GM18517 (cell line): ENCODE data around the gene BNC2.
A peak's percentile ranks its signal among the peaks of the same experiment; 100 is the strongest.
"Not testable (repeated sequence)": the region's sequence is repeated elsewhere in the genome, so short reads cannot be mapped to it uniquely, and the experiment has no call there.

Experiments
- ATAC-seq: cut with Tn5 transposase; IDR thresholded peaks from one replicate; pipeline ENCODE4 v1.9.1; 2021; ENCODE audit warnings: mild to moderate bottlenecking, moderate library complexity; ENCODE audit not compliant: unreplicated experiment

Gene BNC2

DNA sequence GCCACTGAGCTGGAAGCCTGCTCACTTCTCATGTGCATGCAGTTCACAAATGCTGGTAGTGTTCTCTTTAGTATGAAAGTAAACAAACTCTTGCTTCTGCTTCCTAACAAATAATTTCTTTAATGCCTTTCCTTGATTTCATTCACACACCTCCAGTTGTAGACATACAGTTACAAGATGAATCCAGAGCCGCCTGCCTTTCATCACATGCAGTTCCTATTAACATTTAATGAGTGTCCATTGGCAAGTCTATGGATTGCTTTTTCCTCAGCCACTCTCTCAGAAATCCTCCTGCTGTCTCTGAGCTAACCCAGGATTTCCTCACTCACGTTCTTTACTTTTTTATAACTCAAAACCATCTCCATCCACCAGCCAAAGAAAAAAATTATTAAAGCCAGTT, 408.6 kb downstream of the BNC2 start:
- no peak for ATAC-seq

DNA sequence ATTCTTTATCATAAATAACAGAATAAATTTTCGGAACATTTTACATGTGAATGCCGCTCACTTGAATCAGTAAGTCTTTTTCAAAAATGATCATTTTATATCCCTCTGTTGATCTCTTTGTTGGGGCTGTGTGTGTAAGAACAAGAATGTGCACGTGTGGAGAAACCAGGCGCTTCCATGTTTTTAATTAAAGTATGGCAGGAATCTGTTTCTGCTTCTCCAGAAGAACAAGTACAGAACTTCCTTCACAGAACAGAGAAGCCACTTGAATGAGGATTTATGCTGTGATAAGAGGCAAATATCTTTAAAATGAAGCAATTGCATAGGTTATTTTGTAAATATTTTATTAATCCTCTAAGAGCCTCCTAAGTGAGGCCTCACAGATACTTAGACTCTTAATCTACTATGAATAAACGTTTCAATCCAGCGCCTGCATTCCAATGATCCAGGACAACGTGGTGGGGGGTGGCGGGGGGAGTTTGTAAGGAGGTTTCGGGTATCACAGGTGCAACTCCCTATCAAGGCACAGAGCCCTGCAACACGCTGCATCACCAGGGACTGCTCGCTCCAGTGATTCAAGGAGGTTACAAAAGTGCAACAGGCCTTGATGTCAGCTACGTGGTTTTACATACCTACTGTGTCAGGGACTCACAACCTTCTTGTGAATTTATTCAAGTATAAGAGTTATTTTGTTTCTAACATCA, 409.2 kb downstream of the BNC2 start:
- no peak for ATAC-seq

DNA sequence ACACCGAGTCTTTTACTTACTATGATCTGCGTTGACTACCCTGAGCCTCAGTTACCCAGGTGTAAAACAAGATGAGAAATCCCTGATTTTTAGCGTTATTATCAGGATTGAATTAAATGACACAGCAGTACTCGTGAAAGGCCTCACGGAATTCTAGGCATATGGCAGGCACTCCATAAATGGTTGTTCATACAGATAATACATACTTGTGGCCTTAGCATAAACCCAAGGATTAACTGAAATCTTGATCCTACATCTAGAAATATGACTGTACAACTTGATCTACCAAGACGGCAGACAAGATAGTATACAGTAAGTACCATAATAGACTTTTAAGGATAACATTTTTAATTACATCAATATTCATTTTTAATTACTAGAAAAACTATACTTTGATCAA, 409.8 kb downstream of the BNC2 start:
- no peak for ATAC-seq

DNA sequence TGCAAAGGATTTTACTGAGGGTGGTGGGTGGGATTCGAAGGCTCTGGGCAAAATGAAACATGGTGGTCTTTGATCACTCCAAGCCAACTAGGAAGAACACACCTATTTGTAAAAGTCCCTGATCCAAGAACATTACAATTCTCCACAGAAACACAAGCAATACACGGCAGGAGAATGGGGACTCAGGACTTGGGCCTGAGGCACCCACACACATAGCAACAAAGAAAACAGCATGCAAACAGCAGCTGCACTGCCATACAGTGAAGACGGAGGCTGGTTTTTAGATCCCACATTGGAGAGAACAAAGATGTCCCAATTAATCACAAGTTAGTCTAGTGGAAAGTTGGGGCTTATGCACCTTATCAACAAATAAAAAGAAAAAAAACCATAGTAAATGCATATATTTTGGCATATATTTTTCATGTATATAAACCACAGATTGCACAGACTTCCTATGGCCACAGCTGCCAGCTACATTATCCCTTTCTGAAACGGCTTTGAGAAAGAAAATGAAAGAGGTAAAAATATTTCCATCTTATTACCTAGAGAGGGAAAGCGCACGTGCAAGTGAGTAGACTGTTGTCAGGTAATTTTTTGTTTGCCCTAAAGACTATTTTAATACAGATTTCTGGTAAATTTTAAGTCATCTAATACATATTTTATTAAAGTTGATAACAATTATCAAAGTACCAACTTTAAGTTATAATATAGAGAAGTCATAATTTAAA, 410.9 kb downstream of the BNC2 start:
- peak; percentile 24 for ATAC-seq

DNA sequence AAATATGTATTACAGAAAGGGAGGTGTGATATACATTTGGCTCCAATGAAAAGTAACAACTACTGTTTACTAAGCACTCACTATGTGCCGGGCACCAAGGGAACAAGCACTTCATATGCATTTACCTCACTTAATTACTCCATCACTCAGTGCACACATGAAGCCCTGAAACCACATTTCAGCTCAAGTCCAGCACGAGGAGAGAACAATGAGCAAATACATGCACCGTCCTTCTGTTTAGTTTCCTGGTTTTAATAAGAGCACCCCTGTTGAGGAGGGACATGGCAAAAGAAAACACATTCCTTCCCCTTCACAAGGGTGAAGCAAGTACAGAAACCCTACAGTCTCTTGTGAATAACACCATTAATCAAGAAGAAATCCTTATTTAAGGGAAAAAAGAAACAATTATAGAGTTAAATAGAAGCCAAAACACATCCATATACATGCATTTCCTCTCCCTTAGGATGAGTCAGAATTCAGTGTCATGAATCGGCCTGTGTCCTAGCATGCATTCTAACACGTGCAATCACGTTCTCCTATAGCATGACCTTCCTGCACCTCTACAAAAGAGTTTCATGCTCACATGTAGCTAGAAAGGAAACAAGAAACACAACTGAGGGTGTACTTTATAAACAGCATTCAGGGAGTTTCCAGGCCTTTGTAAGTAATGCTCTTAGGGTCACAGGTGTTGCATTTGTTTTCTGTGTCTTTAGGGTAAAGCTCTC, 411.6 kb downstream of the BNC2 start:
- peak; percentile 76 for ATAC-seq

DNA sequence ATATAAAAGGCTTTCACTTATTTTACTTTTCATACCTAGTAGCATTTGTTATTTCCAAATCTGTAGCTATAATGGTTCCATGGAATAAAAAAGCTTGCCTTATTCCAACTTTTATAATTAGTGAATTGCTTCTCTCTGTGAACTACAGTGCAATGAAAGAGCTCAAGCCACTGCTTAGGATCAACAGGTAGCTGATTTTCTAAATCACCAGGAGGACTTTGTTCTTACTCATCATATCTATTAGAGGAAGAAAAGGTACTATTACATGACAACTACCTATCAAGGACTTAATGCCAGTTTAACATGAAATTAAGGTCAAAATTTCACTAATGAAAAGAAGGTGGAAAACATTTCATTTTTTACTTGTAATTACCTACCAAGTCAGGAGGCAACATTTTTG, 414.6 kb downstream of the BNC2 start:
- ATAC-seq = no peak

DNA sequence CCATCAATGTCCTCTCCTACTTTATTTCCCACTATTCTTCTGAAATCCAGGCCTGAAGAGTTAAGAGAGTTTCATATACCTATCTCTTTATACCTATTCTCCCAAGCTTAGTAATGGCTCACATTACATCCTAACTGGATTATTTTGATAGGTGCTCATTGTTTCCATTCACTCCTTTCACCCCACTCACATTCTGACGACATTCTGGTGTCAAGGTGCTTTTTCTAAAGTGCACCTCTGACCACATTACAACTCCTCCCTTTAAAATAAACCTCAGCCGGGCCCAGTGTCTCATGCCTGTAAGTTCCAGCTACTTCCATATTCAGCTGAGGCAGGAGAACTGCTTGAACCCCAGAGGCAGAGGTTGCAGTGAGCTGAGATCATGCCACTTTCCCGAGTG, 417.1 kb downstream of the BNC2 start:
- ATAC-seq = no peak

DNA sequence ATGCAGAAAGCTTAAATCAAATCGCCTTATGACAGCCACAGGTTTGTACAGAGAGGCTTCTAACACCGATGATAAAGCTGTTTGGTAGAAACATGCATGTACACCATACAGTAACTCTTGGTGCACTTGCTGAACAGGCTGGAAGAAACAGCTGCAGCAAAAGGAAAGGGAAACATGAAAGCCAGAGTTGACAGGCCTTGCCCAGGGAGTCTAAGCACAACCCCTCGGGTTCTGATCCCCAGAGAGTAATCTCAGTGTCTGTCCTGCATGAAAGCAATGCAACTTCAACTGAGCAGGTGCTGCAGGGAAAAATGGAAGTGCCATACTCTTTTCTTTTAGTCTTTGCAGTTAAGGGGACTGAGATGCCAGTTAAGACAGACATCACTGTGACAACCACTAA, 419.9 kb downstream of the BNC2 start:
- ATAC-seq = no peak

DNA sequence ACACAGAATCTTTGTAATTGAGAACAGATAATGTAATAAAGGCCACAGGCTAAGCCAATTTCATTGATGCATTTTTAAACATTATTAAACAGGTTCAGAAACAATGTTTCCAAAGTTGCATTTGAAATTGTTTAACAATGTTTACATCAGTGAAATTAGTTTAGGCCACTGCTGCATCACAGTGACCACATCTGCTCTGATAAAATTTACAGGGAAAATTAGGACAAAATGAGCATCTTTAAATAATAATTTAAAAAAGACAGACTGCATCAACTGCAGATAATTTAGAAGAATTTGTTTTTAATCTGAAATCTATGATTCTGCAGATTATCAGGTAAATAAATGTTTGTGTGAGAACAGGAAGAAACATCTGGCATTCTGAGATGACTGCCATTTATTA, 420.4 kb downstream of the BNC2 start:
- ATAC-seq = no peak

DNA sequence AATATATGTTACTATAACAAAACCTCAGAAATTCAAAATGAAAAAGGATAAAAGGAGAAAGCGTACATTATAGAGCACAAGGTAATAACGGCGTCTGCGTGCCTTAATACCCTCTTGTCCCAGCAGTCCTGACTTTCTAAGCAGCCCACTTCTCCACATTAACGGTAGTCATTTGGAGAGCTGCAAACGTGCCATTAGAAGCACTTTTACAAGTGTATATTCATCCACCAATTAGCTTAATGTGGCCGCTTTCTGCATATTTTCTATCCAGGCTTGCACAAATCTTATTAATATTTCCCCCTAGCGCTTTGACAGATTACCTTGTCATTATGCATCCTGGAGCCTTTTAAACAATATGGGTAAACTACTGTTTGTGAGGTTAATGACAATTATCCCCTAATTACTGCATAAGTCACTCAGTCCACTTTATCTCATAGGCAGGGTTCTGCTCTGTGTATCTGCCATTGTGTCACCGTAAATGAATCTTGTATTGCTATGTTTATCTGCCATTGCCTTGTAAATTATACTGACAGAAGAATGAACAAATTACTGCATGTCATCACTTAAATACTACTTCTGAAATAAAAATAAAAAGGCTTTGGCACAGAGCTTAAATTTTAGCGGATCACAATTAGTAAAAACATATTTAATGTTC, 421.3 kb downstream of the BNC2 start:
- no peak for ATAC-seq

DNA sequence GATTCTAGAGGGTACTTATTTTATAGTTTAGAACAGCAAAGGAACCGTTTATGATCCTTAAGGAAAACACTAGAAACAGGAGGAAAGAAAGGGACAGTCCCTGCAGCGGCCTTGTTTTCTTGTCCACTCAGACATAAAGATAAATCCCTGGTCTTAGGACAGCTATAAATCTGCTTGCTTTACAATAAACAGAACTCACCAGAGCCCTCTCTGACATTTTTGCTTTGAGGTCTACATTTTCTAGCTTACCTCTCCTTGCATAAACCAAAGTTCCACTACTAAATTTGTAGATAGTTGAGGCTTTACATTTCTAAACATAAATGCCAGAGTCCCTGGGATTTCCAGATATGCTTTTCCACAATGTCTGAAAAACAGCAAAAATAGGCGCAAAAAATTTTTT, 422.5 kb downstream of the BNC2 start:
- ATAC-seq = no peak

DNA sequence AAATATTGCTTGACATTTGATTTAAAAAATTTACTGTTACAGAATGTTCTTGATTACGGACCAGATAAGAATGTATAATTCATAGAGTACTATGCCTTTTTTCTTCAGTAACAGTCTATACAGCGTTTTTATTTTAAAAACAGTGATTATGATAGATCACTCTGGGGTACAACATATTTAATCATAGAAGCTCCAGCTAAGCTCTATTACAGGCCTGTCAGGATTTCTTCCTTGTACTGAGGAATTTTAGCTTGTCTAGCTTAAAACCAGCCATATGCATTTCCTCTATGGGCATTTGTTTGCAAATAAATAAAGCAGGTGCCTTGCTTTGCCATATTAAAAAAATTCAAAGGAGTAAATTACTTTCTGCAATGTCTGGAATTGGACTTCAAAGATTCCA, 423.8 kb downstream of the BNC2 start:
- no peak for ATAC-seq

DNA sequence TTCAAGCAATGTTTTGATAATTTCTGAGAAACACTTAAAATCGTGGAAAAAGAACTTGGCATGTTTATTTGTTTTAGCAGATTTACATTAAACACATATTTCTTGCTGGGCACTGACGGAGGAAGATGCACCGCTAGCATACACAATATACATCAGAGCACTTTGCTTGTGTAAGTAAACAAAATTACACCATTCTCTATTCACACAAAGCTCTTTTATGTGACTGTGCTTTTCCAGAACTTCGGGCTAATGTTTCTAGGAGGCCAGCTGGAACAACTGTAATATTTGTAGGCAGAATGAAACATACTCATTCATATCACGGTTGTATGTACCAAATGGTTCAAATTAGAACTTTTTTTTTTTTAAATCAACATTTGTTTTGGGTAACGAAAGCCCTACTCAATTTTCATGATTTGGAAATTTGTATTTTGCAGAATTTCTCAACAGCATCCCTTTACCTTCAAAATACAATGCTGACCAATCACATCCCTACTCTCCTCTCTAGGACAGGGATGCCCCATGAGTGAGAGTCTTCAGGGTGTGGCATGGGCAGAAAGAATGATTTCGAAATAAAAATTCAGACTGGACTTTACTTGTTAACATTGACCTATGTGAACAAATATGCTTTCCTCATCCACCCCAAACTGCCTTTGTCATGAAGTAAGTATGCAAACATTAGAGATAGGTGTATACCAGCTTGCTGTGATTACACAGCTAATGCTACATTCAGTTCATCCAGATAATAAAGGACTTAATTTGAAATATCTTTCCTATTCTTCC, 425.1 kb downstream of the BNC2 start:
- ATAC-seq = no peak

DNA sequence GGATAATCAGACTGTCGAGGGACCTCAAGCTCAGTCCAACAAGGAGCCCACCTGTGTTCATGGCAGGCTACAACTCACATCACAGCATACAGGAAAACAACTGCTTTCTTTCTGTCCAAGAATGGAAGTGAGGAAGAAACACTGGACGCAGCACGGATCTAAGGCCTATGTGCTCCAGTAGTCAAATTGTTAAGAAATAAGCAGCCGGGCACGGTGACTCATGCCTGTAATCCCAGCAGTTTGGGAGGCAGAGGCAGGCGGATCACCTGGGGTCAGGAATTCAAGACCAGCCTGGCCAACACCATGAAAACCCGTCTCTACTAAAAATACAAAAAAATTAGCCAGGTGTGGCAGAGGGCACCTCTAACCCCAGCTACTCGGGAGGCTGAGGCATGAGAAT, 427.8 kb downstream of the BNC2 start:
- ATAC-seq = no peak

DNA sequence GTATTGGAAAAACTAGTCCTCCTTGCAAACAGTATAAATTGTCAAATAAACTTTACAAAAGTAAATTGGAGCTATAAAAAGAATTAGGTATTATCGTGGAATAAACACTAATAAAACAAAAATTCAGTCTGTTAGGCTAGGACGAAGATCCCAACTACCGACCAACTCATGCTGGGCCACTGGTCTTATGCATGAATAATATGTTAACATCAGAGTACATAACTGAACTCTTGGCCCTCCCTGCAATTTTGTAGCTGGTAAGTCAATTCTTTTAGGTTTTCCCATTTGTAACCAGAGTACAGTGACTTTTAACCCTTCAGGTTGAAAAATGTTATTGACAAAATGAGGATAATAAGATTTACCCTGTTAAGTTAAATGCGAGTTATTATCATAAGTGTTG, 428.7 kb downstream of the BNC2 start:
- ATAC-seq = no peak

DNA sequence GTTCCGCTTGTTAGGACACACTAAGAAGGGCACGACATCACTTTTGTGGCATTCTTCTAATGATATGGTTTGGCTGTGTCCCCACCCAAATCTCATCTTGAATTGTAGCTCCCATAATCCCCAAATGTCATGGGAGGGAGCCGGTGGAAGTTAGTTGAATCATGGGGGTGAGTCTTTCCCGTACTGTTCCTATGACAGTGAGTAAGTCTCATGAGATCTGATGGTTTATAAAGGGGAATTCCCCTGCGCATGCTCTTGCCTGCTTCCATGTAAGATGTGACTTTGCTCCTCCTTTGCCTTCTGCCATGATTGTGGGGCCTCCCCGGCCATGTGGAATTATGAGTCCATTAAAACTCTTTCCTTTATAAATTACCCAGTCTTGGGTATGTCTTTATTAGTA, 431.6 kb downstream of the BNC2 start:
- ATAC-seq = not testable (repeated sequence)

DNA sequence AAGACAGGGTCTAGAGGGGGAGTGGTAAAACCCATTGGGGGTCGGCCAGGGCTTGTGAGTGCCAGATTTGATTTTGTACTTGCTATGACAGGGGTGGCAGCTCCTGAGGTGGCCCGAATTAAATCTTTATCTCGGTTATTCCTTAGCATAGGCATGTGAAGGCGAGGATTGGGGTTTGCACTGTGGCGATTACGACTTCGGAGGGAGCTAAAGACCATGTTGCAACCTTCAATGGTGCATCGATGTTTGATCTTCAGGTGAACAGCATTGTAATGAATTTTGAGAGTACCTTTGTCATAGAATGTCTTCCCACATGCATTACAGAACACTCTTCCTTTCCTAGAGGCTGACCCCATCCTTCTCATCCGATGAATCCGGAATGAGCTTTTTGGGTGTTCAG, 433.9 kb downstream of the BNC2 start:
- ATAC-seq = no peak

DNA sequence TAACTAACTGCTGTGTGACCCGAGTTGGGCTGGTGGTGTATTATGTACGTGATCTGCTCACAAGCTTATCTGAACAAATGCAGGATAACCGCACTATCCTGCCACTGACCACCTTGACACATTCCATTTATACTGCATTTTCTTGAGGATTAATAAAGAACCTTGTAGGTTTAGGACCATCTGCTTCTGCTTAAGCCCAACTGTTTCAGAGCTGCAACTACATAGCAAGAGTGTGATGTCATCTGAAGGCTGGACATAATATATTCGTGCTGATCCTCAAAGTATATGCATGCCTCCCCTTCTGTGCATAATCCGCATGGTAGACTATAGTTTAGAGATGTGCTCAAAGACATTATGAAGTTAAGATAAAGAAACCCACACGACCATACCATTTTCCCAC, 435.9 kb downstream of the BNC2 start:
- no peak for ATAC-seq

DNA sequence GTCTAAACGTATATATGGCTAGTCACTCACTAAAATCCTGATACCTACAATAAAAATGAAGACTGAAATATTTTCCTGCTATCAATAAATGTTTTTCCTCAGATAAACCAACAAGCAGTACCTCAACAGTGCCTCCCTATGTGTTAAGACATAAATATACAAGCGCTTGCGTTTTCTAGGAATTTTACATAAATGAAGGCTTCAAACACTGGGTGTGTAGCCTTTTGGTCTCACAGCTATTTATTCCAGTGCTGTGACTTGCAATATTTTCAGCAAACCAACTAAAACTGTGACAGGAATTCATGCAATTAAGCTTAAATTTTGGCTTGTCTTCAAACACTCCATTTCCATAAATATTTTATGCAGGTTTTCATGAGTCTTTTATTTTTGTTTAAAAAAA, 437.0 kb downstream of the BNC2 start:
- no peak for ATAC-seq

DNA sequence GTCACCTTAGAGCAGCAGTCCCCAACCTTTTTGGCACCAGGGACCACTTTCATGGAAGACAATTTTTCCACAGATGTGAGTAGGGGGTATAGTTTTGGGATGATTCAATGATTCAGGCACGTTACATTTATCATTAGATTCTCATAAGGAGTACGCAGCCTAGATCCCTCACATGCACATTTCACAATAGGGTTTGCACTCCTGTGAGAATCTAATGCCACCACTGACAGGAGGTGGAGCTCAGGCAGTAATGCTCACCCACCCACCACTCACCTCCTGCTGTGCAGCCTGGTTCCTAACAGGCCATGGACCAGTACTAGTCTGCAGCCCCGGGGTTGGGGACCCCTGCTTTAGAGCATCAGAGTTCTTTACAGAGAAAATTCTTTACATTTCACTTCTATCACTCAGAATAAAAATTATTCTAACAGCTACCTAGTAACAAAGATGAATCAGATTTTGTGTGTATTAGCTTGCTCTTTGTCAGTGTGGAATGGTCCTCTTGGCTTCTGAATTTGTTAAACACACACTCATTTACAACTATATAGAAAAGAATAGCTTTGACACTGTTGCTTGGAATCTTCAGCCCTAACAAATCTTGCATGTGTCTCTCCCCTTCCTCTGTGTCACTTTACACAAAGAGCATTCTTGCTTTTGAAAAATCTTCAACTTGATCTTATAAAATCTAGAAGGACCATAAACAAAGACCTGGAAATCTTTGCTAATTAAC, 438.6 kb downstream of the BNC2 start:
- ATAC-seq = no peak
